GM12878 (cell line): Measurements from ENCODE around the gene ACVR1B. TPM values are rescaled to one million over a fixed set of nuclear protein-coding genes. Genes with fewer than 3 reads are reported as not detected.

Experiments used
- ATAC-seq: fragments of 200-7000 bp; cut with Tn5 transposase; 3 replicates; pipeline ENCODE4 v1.9.1; 2020; ENCODE audit warnings: mild to moderate bottlenecking, moderate library complexity
- BruUV-seq: library from RNA; stranded (reverse); fragments of 400-500 nt; replicated peaks from 2 replicates; lab custom pipeline; 2021; lab: Mats Ljungman, UMichigan
- CTCF ChIA-PET: fragments of 300-600 bp; sonication (Branson Sonifier 250); formaldehyde crosslinking; extraction: SDS; loops from one replicate; lab custom pipeline; 2021; ENCODE audit warnings: inconsistent platforms; lab: Yijun Ruan, JAX
- POLR2A ChIA-PET: fragments of 350-600 bp; formaldehyde crosslinking; extraction: SDS; loops from one replicate; lab custom pipeline; 2021; ENCODE audit warnings: inconsistent platforms; lab: Charles Lee
- RAD21 ChIA-PET: fragments of 300-600 bp; sonication (Branson Sonifier 250); formaldehyde crosslinking; loops from one replicate; lab custom pipeline; 2023; ENCODE audit warnings: antibody characterized with exemption; ENCODE audit not compliant: unreplicated experiment; lab: Charles Lee
- SMC1A ChIA-PET: fragments of 300-600 bp; sonication (Branson Sonifier 250); formaldehyde crosslinking; loops from one replicate; lab custom pipeline; 2023; ENCODE audit not compliant: unreplicated experiment, uncharacterized antibody; lab: Charles Lee
- DNase-seq: peaks from one replicate; pipeline ENCODE4 v3.0.0-alpha.2; 2011; ENCODE audit warnings: low read depth, low spot score
- FAIRE-seq: peaks from 3 replicates; lab custom pipeline; 2011; peaks lifted over from hg19 to GRCh38; lab: Jason Lieb, UNC
- H2AFZ ChIP-seq: 2 replicates; pipeline ENCODE4 v1.6.0; 2011; ENCODE audit warnings: low read depth, low read length, control low read depth; ENCODE audit not compliant: control insufficient read depth
- H3K27ac ChIP-seq: 2 replicates; pipeline ENCODE4 v1.5.1; 2011; ENCODE audit warnings: control low read depth; ENCODE audit not compliant: control insufficient read depth, insufficient read depth
- H3K27me3 ChIP-seq, 2 experiments: replicated peaks in 1 of 2; 2 replicates each; pipeline versions ENCODE4 v1.6.0 to v1.6.1; 2011; ENCODE audit warnings: low read length in 1 of 2; ENCODE audit not compliant: control insufficient read depth in 2 of 2, insufficient read depth in 2 of 2
- H3K36me3 ChIP-seq, 2 experiments: 2 replicates each; pipeline ENCODE4 v1.5.1; 2011; ENCODE audit warnings: low read length in 1 of 2; ENCODE audit not compliant: control insufficient read depth in 2 of 2, insufficient read depth in 2 of 2
- H3K4me1 ChIP-seq: 2 replicates; pipeline ENCODE4 v1.6.1; 2011; ENCODE audit warnings: mild to moderate bottlenecking, low read length, moderate library complexity, mixed read lengths; ENCODE audit not compliant: control insufficient read depth, insufficient read depth
- H3K4me2 ChIP-seq: 2 replicates; pipeline ENCODE4 v1.6.0; 2011; ENCODE audit warnings: control low read depth; ENCODE audit not compliant: control insufficient read depth, insufficient read depth
- H3K4me3 ChIP-seq: fragments of 200-600 bp; sonication (generic); 2 replicates; pipeline ENCODE4 v1.5.1; 2016
- H3K79me2 ChIP-seq: 2 replicates; pipeline ENCODE4 v1.6.0; 2011; ENCODE audit warnings: low read length; ENCODE audit not compliant: control insufficient read depth, insufficient read depth
- H3K9ac ChIP-seq: 2 replicates; pipeline ENCODE4 v1.8.0; 2011; ENCODE audit warnings: low read length, control low read depth, mixed read lengths; ENCODE audit not compliant: control insufficient read depth, insufficient read depth
- H3K9me3 ChIP-seq: replicated peaks from 3 replicates; pipeline ENCODE4 v1.5.1; 2011; ENCODE audit warnings: mild to moderate bottlenecking, low read length; ENCODE audit not compliant: control insufficient read depth, insufficient read depth
- H4K20me1 ChIP-seq: 2 replicates; pipeline ENCODE4 v1.6.0; 2011; ENCODE audit not compliant: control insufficient read depth, insufficient read depth
- CEBPZ ChIP-seq: fragments of 150-350 bp; IDR thresholded peaks from 2 replicates; pipeline ENCODE4 v1.6.1; 2016; ENCODE audit warnings: low read depth, low read length
- RBBP5 ChIP-seq: fragments of 200-600 bp; sonication (generic); conservative IDR thresholded peaks from 2 replicates; pipeline ENCODE4 v1.6.1; 2016
- whole genome bisulfite sequencing: methylation state at CpG from one replicate; pipeline ENCODE4 v1.1.6; 2016; ENCODE audit warnings: low lambda C conversion rate; ENCODE audit not compliant: insufficient replicate concordance, insufficient coverage; ENCODE audit errors: missing lambda C conversion rate; 5-methylcytosine and 5-hydroxymethylcytosine counted together
- in situ Hi-C: fragments of 300-500 bp; cut with MboI; formaldehyde crosslinking; loops from 9 replicates; pipeline ENCODE4 v1.14.3; 2018; ENCODE audit warnings: mixed read lengths
- intact Hi-C: fragments of 100-400 bp; cut with micrococcal nuclease; formaldehyde crosslinking; loops from one replicate; pipeline ENCODE4 v1.14.2; 2022; ENCODE audit not compliant: unreplicated experiment
- polyA plus RNA-seq, 11 experiments: library from polyadenylated mRNA; depleted of rRNA in 4 of 11; unstranded in 6 of 11; stranded (reverse) in 5 of 11; fragments of >200 nt; fragmentation: Nextera tagmentation in 4 of 11; fragmentation: Illumina TruSeq in 1 of 11; extraction: Ambion mirVana in 4 of 11; extraction: Trizol in 1 of 11; gene quantifications; 1 replicate in 1 of 11; 2 replicates in 10 of 11; pipeline versions ENCODE4 v1.2.1 to v1.2.3, GENCODE V29; 2011 to 2016; ENCODE audit warnings: inconsistent platforms in 2 of 11, missing spikeins in 2 of 11, low read depth in 1 of 11
- total RNA-seq, 4 experiments: library from RNA; depleted of rRNA in 3 of 4; stranded (reverse); fragments of >200 nt in 3 of 4; fragmentation: Illumina TruSeq in 1 of 4; extraction: Trizol in 1 of 4; gene quantifications; 2 replicates each; pipeline versions ENCODE4 v1.2.1 to v1.2.3, GENCODE V29; 2013 to 2021

ACVR1B gene
- total and polyA plus RNA-seq, 10 of the 15 experiments (the other 5 are each of a cell fraction or from before 2014, with no cell fraction given) = 0.02 to 0.69 (median 0.16) TPM; not detected in 2

DNA sequence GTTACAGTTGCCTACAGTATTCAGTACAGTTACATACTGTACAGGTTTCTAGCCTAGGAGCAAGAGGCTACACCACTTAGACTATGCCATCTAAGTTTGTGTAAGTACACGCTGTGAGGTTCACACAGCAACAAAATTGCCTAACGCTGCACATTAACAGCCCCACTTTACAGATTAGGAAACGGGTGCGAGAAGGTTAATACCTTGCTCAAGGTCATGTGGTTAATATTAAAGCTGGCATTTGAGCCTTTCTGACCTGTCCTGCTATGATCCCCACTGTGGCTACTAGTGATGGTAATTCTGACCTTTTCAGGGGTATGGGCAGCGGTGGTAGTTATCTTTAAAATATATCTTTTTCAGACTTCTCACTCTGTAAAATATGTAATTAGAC is 20.9 kb downstream of the ACVR1B start:
- DNase-seq = no peak
- H2AFZ ChIP-seq = no peak overlapping the region
- no peaks in the 10 kb centered on the region; the same call in 1 of the 2 replicates for H4K20me1 ChIP-seq
- no TSS peak for BruUV-seq
- no peaks in the 10 kb centered on the region for H3K36me3 ChIP-seq
- peaks cover 0 to 10% of the 10 kb centered on the region in 2 experiments; a peak in 3 of 4 replicates for H3K27me3 ChIP-seq
- POLR2A ChIA-PET = interaction anchor here (1.5 kb wide), 1 partner anchor 10 kb away, joined by 4 read pairs; no protein-coding TSS in a partner anchor
- no peak for TF ChIP-seq RBBP5
- TF ChIP-seq CEBPZ = no peak
- TF ChIP-seq, all 136 proteins: peak for 0
- Histone ChIP-seq H3K4me1 (peaks cover 30% of the 10 kb centered on the region), H3K4me2 (0 out of 2 replicates have a peak overlapping the region, but pooled peaks have one; percentile 20), H3K79me2 (no peaks in the 10 kb centered on the region), H3K27ac (no peak overlapping the region), H3K9me3 (no peaks in the 10 kb centered on the region), H3K4me3 (no peak overlapping the region), H3K9ac (no peak overlapping the region)
- ChIA-PET SMC1A (interaction anchor here (0.9 to 2.3 kb wide), 5 partner anchors 9 to 152 kb away, joined by 3 to 10 read pairs (median 3); no protein-coding TSS in a partner anchor), CTCF (interaction anchor here (1.0 to 3.8 kb wide), 6 partner anchors 9 to 146 kb away, joined by 3 to 18 read pairs (median 12); no protein-coding TSS in a partner anchor), RAD21 (interaction anchor here (1.6 to 2.5 kb wide), 2 partner anchors 51 to 53 kb away, joined by 3 to 10 read pairs; no protein-coding TSS in a partner anchor)
- in situ Hi-C loops (no loop called here), intact Hi-C loops (no loop called here)
- no peak for FAIRE-seq
- 38% methylated on average over 5 of the region's 5 CpGs for WGBS
- no peak for ATAC-seq
